ENCODE measurements around the gene ETV3L. TPM values are rescaled to one million over a fixed set of nuclear protein-coding genes. Genes with fewer than 3 reads are reported as not detected.

ETV3L gene
- total RNA-seq, 1 experiment from 2014 or later: not detected

- BruUV-seq (replicated peaks): no TSS peak
- H3K4me1 ChIP-seq (ENCODE audit: control insufficient read depth in 1 of 2, insufficient read depth in 2 of 2, low read length in 2 of 2): 0 out of 4 replicates have a peak, but pooled peaks cover 0 to 2% of the 10 kb centered on the region in 2 experiments
- no peaks in the 10 kb centered on the region for H3K27me3 ChIP-seq (ENCODE audit: insufficient read depth, low read length)
- ChIA-PET RAD21 (ENCODE audit: low non-redundant PET in 1 of 2, low total read pairs in 2 of 2, uncharacterized antibody in 2 of 2, unreplicated experiment in 2 of 2) (no interaction called here), CTCF (interaction anchor here (1.5 kb wide), 1 partner anchor 70 kb away, joined by 6 read pairs; no protein-coding TSS in a partner anchor), POLR2A (no interaction called here)
- H3K36me3 ChIP-seq (ENCODE audit: control insufficient read depth in 1 of 2, insufficient read depth in 2 of 2, low read length in 2 of 2): no peaks in the 10 kb centered on the region
- H3K4me2 ChIP-seq (ENCODE audit: low read length): no peak overlapping the region
- no peaks in the 10 kb centered on the region for H3K9me3 ChIP-seq (ENCODE audit: control insufficient read depth in 1 of 2, insufficient read depth in 1 of 2, low read depth in 1 of 2, low read length in 2 of 2)
- no peak overlapping the region for H3K9ac ChIP-seq (ENCODE audit: low read length)
- ATAC-seq (no peak), DNase-seq (ENCODE audit: low read depth, low spot score) (no peak)
- no peak overlapping the region for H2AFZ ChIP-seq (ENCODE audit: low read depth, low read length, poor library complexity, severe bottlenecking)
- no peak overlapping the region for H3K4me3 ChIP-seq (replicated peaks in 1 of 2; ENCODE audit: low read depth in 1 of 2, low read length in 2 of 2)
- TF ChIP-seq EZH2phosphoT487 (IDR thresholded peaks at IDR 0.05; ENCODE audit: borderline replicate concordance) (no peak), MAX (IDR thresholded peaks at IDR 0.05) (no peak), ZNF274 (IDR thresholded peaks at IDR 0.05; ENCODE audit: low read depth, low read length) (no peak), CBX3 (IDR thresholded peaks at IDR 0.05; ENCODE audit: low read depth) (no peak), ATF3 (IDR thresholded peaks at IDR 0.05) (no peak), TCF7L2 (IDR thresholded peaks at IDR 0.05; ENCODE audit: borderline replicate concordance, extremely low read depth, insufficient read depth, insufficient read length) (no peak), FOSL1 (IDR thresholded peaks at IDR 0.05; ENCODE audit: low read depth) (no peak), SP1 (IDR thresholded peaks at IDR 0.05; ENCODE audit: low read depth) (no peak), POLR2A (IDR thresholded peaks at IDR 0.05; ENCODE audit: borderline replicate concordance, extremely low read depth, insufficient read depth, insufficient read length) (no peak), CTCF (IDR thresholded peaks at IDR 0.05 in 2 of 3, conservative IDR thresholded peaks at IDR 0.05 in 1 of 3; ENCODE audit: borderline replicate concordance in 1 of 3, insufficient read depth in 1 of 3, low read depth in 2 of 3, low read length in 2 of 3) (no peak), SRF (IDR thresholded peaks at IDR 0.05; ENCODE audit: low read depth) (no peak), YY1 (IDR thresholded peaks at IDR 0.05; ENCODE audit: extremely low read depth, insufficient replicate concordance, low read depth, low read length) (no peak), CEBPB (IDR thresholded peaks at IDR 0.05; ENCODE audit: low read depth) (no peak), RAD21 (IDR thresholded peaks at IDR 0.05; ENCODE audit: low read depth) (no peak)
- TF ChIP-seq, protein P1, sequence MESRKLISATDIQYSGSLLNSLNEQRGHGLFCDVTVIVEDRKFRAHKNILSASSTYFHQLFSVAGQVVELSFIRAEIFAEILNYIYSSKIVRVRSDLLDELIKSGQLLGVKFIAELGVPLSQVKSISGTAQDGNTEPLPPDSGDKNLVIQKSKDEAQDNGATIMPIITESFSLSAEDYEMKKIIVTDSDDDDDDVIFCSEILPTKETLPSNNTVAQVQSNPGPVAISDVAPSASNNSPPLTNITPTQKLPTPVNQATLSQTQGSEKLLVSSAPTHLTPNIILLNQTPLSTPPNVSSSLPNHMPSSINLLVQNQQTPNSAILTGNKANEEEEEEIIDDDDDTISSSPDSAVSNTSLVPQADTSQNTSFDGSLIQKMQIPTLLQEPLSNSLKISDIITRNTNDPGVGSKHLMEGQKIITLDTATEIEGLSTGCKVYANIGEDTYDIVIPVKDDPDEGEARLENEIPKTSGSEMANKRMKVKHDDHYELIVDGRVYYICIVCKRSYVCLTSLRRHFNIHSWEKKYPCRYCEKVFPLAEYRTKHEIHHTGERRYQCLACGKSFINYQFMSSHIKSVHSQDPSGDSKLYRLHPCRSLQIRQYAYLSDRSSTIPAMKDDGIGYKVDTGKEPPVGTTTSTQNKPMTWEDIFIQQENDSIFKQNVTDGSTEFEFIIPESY (IDR thresholded peaks at IDR 0.05; ENCODE audit: extremely low read depth, insufficient replicate concordance, low read length): no peak
- H3K27ac ChIP-seq (ENCODE audit: low read depth, low read length): no peak overlapping the region
- intact Hi-C loops (cut with micrococcal nuclease): loop anchor here (10.0 kb wide), 1 partner anchor 399 kb away; no protein-coding TSS in a partner anchor
- H4K20me1 ChIP-seq (ENCODE audit: insufficient read depth): no peaks in the 10 kb centered on the region
- H3K79me2 ChIP-seq (ENCODE audit: insufficient read depth, low read length): no peaks in the 10 kb centered on the region
- no peaks in the 10 kb centered on the region for H3K9me2 ChIP-seq (ENCODE audit: insufficient read depth)
These were observed 14.2 kb downstream of the ETV3L start for GRCh38 chr1:157085421-157085820.

Measured in HCT116 (cell line).